RWPE2 (cell line): ENCODE results near the gene TGM1.

ENCODE experiments used
- ATAC-seq: fragments of 200-7000 bp; cut with Tn5 transposase; 3 replicates; pipeline ENCODE4 v1.9.1; 2021; ENCODE audit warnings: low read depth
- DNase-seq: peaks from one replicate; pipeline ENCODE4 v3.0.0-alpha.2; 2020; ENCODE audit warnings: low spot score
- H3K27ac ChIP-seq: fragments of 450-650 bp; 2 replicates; pipeline ENCODE4 v1.5.1; 2017; ENCODE audit warnings: mild to moderate bottlenecking; ENCODE audit not compliant: poor library complexity, severe bottlenecking
- H3K27me3 ChIP-seq: fragments of 250-450 bp; sonication (Bioruptor Pico); 2 replicates; pipeline ENCODE4 v1.5.1; 2021; ENCODE audit warnings: mild to moderate bottlenecking, moderate library complexity; ENCODE audit not compliant: insufficient read depth, poor library complexity, severe bottlenecking
- H3K36me3 ChIP-seq: fragments of 250-450 bp; sonication (Bioruptor Pico); 2 replicates; pipeline ENCODE4 v1.5.1; 2020; ENCODE audit warnings: low read depth, mild to moderate bottlenecking, moderate library complexity
- H3K4me1 ChIP-seq: fragments of 250-450 bp; sonication (Bioruptor Pico); 2 replicates; pipeline ENCODE4 v1.5.1; 2021; ENCODE audit warnings: mild to moderate bottlenecking, moderate library complexity; ENCODE audit not compliant: insufficient read depth, poor library complexity, severe bottlenecking
- H3K4me3 ChIP-seq: fragments of 250-450 bp; sonication (Bioruptor Pico); 2 replicates; pipeline ENCODE4 v1.5.1; 2021; ENCODE audit warnings: mild to moderate bottlenecking, moderate library complexity; ENCODE audit not compliant: severe bottlenecking
- H3K9me3 ChIP-seq: fragments of 250-450 bp; sonication (Bioruptor Pico); 2 replicates; pipeline ENCODE4 v1.5.1; 2021; ENCODE audit warnings: mild to moderate bottlenecking, moderate library complexity; ENCODE audit not compliant: severe bottlenecking
- CTCF ChIP-seq: fragments of 450-650 bp; IDR thresholded peaks from one replicate; pipeline ENCODE4 v1.5.1; 2017; ENCODE audit warnings: mild to moderate bottlenecking, moderate library complexity; ENCODE audit not compliant: poor library complexity, severe bottlenecking

Gene TGM1

GRCh38 chr14:24309538-24310264 is 46.7 kb upstream of the TGM1 start, which contains the start of gene LTB4R2:
TSS of gene LTB4R2 (plus strand) at chr14:24310140. CDS start at chr14:24310665, 525 bp downstream.
- no peak for TF ChIP-seq CTCF
- peaks cover 23% of the 10 kb centered on the region for H3K4me1 ChIP-seq
- peak; percentile 85 for ATAC-seq
- H3K36me3 ChIP-seq, result peaks cover 24% of the 10 kb centered on the region
- no peaks in the 10 kb centered on the region for H3K27me3 ChIP-seq
- no peak for DNase-seq
- H3K27ac ChIP-seq, result peak within 1 kb of the TSS; percentile 76
- H3K9me3 ChIP-seq, result no peaks in the 10 kb centered on the region
- H3K4me3 ChIP-seq, result no peak within 1 kb of the TSS

GRCh38 chr14:24308342-24309124 is 45.6 kb upstream of the TGM1 start:
- no peak for ATAC-seq
- DNase-seq, result no peak
- H3K27me3 ChIP-seq, result no peaks in the 10 kb centered on the region
- H3K4me1 ChIP-seq, result peaks cover 16% of the 10 kb centered on the region
- H3K36me3 ChIP-seq, result peaks cover 35% of the 10 kb centered on the region
- H3K4me3 ChIP-seq, result no peak overlapping the region
- H3K27ac ChIP-seq, result peak overlapping the region; percentile 76
- no peaks in the 10 kb centered on the region for H3K9me3 ChIP-seq
- TF ChIP-seq CTCF, result peak; percentile 79

- peaks cover 16% of the 10 kb centered on the region for H3K4me1 ChIP-seq
- TF ChIP-seq CTCF, result peak; percentile 98
- DNase-seq, result no peak
- peak within 1 kb of the TSS; percentile 76 for H3K27ac ChIP-seq
- no peak within 1 kb of the TSS for H3K4me3 ChIP-seq
- no peaks in the 10 kb centered on the region for H3K9me3 ChIP-seq
- ATAC-seq, result peak; percentile 34; the same call in 2 of the 3 replicates
- H3K27me3 ChIP-seq, result no peaks in the 10 kb centered on the region
- peaks cover 43% of the 10 kb centered on the region for H3K36me3 ChIP-seq
Observed at GRCh38 chr14:24307575-24308341, 44.8 kb upstream of the TGM1 start, which contains the start of gene CIDEB. TSS of gene CIDEB (minus strand) at chr14:24307977. CDS start at chr14:24307858, 119 bp downstream.

- Histone ChIP-seq H3K4me3 (no peak overlapping the region), H3K9me3 (no peaks in the 10 kb centered on the region), H3K27me3 (no peaks in the 10 kb centered on the region), H3K4me1 (peaks cover 16% of the 10 kb centered on the region), H3K36me3 (peaks cover 49% of the 10 kb centered on the region), H3K27ac (no peak overlapping the region)
- no peak for TF ChIP-seq CTCF
- DNase-seq, result no peak
- ATAC-seq, result no peak
Observed at GRCh38 chr14:24307156-24307574, 44.2 kb upstream of the TGM1 start.
